AG09309 (cell line): Measurements from ENCODE around the gene CCN5.

Source experiments
- DNase-seq: peaks from one replicate; pipeline ENCODE4 v3.0.0-alpha.2; 2010; ENCODE audit warnings: low read depth
- H3K4me3 ChIP-seq: 2 replicates; pipeline ENCODE4 v1.5.1; 2011; ENCODE audit warnings: mild to moderate bottlenecking, low read depth, low read length, moderate library complexity; ENCODE audit not compliant: control insufficient read depth
- TF ChIP-seq, protein P1 (sequence below): IDR thresholded peaks from 2 replicates; pipeline ENCODE4 v1.5.1; 2011; ENCODE audit warnings: mild to moderate bottlenecking, low read depth, low read length, inconsistent platforms; ENCODE audit not compliant: insufficient read depth, control insufficient read depth; ENCODE audit errors: missing control alignments

CCN5 gene

DNA sequence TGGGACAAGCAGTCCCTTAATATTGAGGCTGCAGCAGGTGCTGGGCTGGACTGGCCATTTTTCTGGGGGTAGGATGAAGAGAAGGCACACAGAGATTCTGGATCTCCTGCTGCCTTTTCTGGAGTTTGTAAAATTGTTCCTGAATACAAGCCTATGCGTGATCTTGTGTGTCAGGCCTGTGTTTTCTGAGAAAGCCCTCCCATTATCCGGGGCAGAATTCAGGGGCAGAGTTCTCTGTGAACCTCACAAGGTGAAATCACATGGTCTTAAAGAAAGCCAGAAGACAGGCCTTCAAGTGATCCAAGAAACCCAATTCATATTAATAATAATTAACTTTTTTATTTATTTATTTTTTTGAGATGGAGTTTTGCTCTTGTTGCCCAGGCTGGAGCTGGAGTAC lies 12.5 kb downstream of the CCN5 start:
- no peak overlapping the region for H3K4me3 ChIP-seq
- no peak for DNase-seq
- TF ChIP-seq, protein P1, sequence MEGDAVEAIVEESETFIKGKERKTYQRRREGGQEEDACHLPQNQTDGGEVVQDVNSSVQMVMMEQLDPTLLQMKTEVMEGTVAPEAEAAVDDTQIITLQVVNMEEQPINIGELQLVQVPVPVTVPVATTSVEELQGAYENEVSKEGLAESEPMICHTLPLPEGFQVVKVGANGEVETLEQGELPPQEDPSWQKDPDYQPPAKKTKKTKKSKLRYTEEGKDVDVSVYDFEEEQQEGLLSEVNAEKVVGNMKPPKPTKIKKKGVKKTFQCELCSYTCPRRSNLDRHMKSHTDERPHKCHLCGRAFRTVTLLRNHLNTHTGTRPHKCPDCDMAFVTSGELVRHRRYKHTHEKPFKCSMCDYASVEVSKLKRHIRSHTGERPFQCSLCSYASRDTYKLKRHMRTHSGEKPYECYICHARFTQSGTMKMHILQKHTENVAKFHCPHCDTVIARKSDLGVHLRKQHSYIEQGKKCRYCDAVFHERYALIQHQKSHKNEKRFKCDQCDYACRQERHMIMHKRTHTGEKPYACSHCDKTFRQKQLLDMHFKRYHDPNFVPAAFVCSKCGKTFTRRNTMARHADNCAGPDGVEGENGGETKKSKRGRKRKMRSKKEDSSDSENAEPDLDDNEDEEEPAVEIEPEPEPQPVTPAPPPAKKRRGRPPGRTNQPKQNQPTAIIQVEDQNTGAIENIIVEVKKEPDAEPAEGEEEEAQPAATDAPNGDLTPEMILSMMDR: no peak

DNA sequence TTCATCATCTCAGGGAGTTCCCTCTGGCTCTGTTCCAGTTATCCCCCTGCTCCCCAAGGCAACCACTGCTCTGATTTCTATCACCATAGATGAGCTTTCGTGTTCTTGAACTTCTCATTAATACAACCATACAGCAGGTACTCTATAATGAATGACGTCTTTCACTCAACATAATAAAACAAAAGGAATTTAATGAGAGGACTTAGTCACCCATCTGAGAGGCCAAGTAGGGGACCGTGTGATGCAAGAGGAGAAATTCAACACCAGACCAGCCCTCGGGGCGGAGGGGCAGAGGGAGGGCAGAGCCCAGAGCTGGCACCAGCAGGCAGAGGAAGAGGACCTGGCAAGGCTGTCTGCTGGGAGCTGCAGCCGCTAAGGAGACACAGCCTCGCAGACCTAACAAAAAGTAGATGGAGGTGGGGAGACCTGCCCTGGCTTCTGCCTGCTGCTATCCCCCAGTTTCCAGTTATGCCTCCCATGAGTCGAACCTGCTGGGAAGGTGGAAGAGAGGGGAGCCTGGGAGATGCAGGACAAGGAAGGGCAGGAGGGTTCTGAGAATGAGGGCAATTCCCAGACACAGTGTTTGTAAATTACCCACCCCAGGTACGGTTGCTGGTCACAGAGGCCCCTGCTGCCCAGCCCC lies 13.8 kb downstream of the CCN5 start:
- TF ChIP-seq, protein P1: no peak
- DNase-seq: peak; percentile 85
- no peak overlapping the region for H3K4me3 ChIP-seq

DNA sequence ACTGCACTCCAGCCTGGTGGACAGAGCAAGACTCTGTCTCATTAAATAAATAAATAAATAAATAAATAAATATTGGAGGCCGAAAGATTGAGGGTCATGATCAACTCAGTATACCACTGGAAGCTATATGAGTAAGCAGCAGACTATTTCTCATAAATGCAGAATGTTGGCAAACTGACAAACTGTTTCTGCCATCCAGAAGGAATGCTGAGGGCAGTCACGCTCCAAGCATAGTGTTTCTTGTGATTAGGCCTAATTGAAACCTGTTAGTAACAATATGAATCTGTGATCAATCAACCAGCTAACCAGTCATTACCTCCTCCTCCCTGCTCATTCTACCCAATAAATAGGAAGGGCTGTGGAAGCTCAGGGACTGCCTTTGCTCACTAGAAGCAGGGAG lies 15.3 kb downstream of the CCN5 start:
- TF ChIP-seq, protein P1: no peak
- no peak overlapping the region for H3K4me3 ChIP-seq
- peak; percentile 86 for DNase-seq

DNA sequence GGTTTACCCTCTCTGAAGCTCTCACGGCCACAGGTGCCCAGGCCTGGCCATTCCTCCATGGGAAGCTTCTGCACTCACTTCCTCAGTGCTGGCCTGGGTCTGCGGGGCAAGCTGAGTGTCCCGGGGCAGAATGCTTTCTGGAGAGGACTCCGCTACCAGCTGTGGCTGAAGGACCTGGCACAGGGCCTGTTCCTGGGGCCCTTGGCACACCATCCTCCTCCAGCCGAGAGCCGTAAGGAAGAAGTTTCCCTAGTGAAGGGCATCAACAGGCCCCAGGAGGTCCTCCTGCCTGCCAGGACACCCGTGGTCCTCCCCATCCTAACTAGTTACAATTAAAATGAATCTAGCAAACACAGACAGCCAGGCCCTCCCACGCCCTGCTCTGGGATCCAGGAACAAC lies 16.5 kb downstream of the CCN5 start:
- TF ChIP-seq, protein P1: no peak
- no peak for DNase-seq

DNA sequence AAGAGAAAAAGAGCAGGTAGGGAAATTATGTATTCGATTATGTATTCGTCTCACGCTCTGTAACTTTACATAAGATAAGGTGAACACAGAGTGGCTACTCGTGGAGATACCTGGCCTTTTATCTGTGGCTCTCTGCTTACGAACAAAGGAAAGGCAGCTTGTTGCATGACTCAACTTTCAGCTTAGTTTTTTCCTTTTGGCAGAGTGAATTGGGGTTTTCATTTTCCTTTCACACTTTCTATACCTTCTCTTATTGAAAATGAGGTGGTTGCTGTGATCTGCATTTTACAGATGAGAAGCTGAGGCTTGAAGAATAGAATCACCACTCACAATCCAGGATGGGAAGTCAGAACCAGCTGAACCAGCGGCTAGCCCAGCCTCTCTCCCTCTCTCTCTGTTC lies 17.2 kb downstream of the CCN5 start:
- H3K4me3 ChIP-seq: no peak overlapping the region
- TF ChIP-seq, protein P1: no peak
- no peak for DNase-seq

More for the DNA sequence above, 16.5 kb downstream of the CCN5 start:
- H3K4me3 ChIP-seq: no peak overlapping the region

DNA sequence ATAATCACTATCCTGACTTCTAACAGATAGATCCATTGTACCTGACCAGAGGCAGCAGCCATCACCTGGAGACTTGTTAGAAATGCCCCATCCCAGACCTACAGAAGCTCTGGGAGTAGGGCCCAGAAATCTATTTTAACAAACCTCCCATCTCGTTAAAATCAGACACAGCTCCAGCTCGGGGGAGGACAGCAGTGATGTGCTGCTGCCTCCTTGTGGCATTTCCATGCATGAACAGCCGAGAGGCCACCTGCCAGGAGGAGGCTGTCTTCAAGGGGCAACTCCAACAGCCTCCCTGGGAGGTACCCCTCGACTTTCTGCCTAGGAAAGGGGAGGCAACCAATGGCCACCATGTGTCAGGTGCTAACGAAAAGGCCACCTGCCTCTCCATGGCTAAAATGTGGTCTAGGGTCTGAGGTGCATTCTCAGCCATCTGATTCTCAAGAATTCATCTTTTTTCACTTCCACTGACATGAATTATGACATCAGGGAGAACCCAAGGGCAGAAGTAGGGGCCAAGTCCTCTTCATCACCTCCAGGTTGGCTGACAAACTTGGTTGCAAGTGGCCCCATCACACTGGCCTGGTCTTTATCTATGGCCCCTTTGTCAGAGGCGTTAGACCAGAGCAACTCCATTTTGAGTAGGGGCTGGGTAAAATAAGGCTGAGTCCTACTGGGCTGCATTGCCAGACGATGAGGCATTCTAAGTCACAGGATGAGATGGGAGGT lies 18.3 kb downstream of the CCN5 start:
- TF ChIP-seq, protein P1: peak; percentile 97
- no peak for DNase-seq
- no peak overlapping the region for H3K4me3 ChIP-seq
